GM23248 (cell line): ENCODE data around the gene CES2.

Source experiments
- EZH2 ChIP-seq: fragments of 200-600 bp; sonication (generic); IDR thresholded peaks from 2 replicates; pipeline ENCODE4 v1.6.1; 2018; ENCODE audit warnings: antibody characterized with exemption, mild to moderate bottlenecking; ENCODE audit not compliant: insufficient read depth, poor library complexity, severe bottlenecking
- EZH2phosphoT487 ChIP-seq: fragments of 200-600 bp; sonication (generic); IDR thresholded peaks from 2 replicates; pipeline ENCODE4 v1.6.1; 2018; ENCODE audit warnings: antibody characterized with exemption, moderate library complexity, mild to moderate bottlenecking, low read depth; ENCODE audit not compliant: insufficient read depth

DNA sequence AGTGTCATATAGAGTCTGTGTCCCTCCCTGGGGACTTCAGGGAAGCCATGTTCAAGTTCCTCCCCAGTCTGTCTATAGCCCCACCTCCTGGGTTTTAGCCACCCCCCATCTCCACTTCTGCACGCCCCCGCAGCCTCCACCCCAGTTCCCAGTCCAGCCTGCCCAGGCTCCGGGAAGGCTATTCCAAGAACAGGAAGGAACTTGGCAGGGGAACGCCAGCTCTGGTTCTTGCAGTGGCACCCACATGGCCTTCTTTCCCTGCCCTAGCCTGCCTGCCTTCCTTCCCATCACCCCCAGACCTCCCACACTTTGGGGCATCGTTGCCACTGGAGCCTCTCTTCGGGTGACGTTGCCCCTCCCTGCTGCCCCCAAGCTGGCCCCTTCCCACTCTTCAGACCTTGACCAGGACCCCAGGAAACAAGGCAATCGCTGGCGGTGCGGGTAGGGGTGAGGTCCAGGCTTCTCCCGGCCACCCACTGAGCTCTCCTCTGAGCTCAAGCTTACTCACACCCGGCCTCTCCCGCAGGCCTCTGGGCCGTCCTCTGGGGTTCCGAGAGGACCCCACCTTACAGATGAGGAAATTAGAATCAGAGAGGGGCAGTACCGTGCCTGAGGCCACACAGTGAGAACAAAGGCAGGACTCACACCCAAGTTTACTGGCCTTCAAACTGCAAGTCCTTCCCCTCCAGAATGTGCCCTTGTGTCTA, 43.8 kb downstream of the CES2 start:
- TF ChIP-seq EZH2 = no peak
- TF ChIP-seq EZH2phosphoT487 = no peak
